Stomach (tissue), 9 donors: ENCODE data around the gene ZBTB7B. TPM values are rescaled to one million over a fixed set of nuclear protein-coding genes. Genes with fewer than 3 reads are reported as not detected.

ENCODE experiments used
- DNase-seq, 2 donors: peaks; one replicate each; pipeline versions ENCODE4 v3.0.0 to v3.0.0-alpha.2; 2013 to 2019
- H3K27ac ChIP-seq, 5 donors: fragments of 200-600 bp in 4 of 5; sonication (generic) in 4 of 5; one replicate each; pipeline ENCODE4 v1.5.1; 2013 to 2019; ENCODE audit warnings: mild to moderate bottlenecking in 1 of 5, moderate library complexity in 1 of 5
- H3K27me3 ChIP-seq, 3 donors: fragments of 200-600 bp; sonication (generic); one replicate each; pipeline ENCODE4 v1.5.1; 2017 to 2019; ENCODE audit warnings: mixed run types in 1 of 3
- H3K36me3 ChIP-seq, 4 donors: fragments of 200-600 bp; sonication (generic); 1 replicate in 3 of 4; 2 replicates in 1 of 4; pipeline ENCODE4 v1.5.1; 2016 to 2019
- H3K4me1 ChIP-seq, 4 donors: fragments of 200-600 bp; sonication (generic); one replicate each; pipeline ENCODE4 v1.5.1; 2016 to 2019
- H3K4me3 ChIP-seq, 4 donors: fragments of 200-600 bp; sonication (generic) in 3 of 4; one replicate each; pipeline ENCODE4 v1.5.1; 2016 to 2019; ENCODE audit warnings: mild to moderate bottlenecking in 1 of 4
- H3K9me3 ChIP-seq, 4 donors: fragments of 200-600 bp; sonication (generic); one replicate each; pipeline ENCODE4 v1.5.1; 2016 to 2019
- CTCF ChIP-seq, 7 experiments: fragments of 450-650 bp in 4 of 7; fragments of 200-600 bp in 3 of 7; sonication (generic) in 3 of 7; IDR thresholded peaks; one replicate each; pipeline ENCODE4 v1.5.1; 2016 to 2019; ENCODE audit warnings: antibody characterized with exemption in 7 of 7, control low read depth in 2 of 7, mild to moderate bottlenecking in 1 of 7
- EP300 ChIP-seq: sonication (generic); formaldehyde crosslinking; IDR thresholded peaks from one replicate; pipeline ENCODE4 v1.6.1; 2017; ENCODE audit warnings: antibody characterized with exemption
- POLR2A ChIP-seq, 4 donors: fragments of 450-650 bp; IDR thresholded peaks; one replicate each; pipeline ENCODE4 v1.6.1; 2016; ENCODE audit warnings: antibody characterized with exemption in 4 of 4, control low read depth in 2 of 4, mild to moderate bottlenecking in 1 of 4, moderate library complexity in 1 of 4
- POLR2AphosphoS5 ChIP-seq, 3 donors: sonication (generic); formaldehyde crosslinking; IDR thresholded peaks; one replicate each; pipeline ENCODE4 v1.6.1; 2016; ENCODE audit warnings: antibody characterized with exemption in 3 of 3
- WGBS, 5 donors: extraction: QIAGEN DNeasy Blood & Tissue Kit in 3 of 5; methylation state at CpG; one replicate each; pipeline versions ENCODE4 v1.1.5 to v1.1.7; 2013 to 2018; 5-methylcytosine and 5-hydroxymethylcytosine counted together
- intact Hi-C: fragments of 100-400 bp; cut with DNase I; formaldehyde crosslinking; loops from one replicate; pipeline ENCODE4 v1.15.1; 2023; ENCODE audit warnings: low total_unique reads
- polyA plus RNA-seq, 3 donors: library from polyadenylated mRNA; stranded (reverse); fragments of 200-250 nt; gene quantifications; one replicate each; pipeline ENCODE4 v1.2.3, GENCODE V29; 2013
- total RNA-seq, 5 donors: library from RNA; depleted of rRNA; stranded (reverse); fragments of >200 nt; gene quantifications; one replicate each; pipeline versions ENCODE4 v1.1.0 to v1.2.3, GENCODE V29; 2014 to 2016
- donor health status: healthy with polysubstance abuse.
- donor health status: Bipolar disorder and iron deficiency.
- donor health status: healthy.

The ZBTB7B gene
- total and polyA plus RNA-seq, 8 donors, result 29.6 to 134 (median 38.1) TPM

GRCh38 chr1:154958036-154958435, 44.6 kb upstream of the ZBTB7B start:
- no peak overlapping the region for H3K4me3 ChIP-seq
- H3K9me3 ChIP-seq, result no peaks in the 10 kb centered on the region
- TF ChIP-seq EP300 (no peak), POLR2A (IDR thresholded peaks at IDR 0.05) (no peak), CTCF (IDR thresholded peaks at IDR 0.05) (no peak), POLR2AphosphoS5 (IDR thresholded peaks at IDR 0.05) (no peak)
- peaks cover 55 to 88% (median 80%) of the 10 kb centered on the region in 4 donors for H3K4me1 ChIP-seq
- H3K27me3 ChIP-seq, result no peaks in the 10 kb centered on the region
- H3K36me3 ChIP-seq, result peaks cover 12 to 25% (median 23%) of the 10 kb centered on the region in 4 donors
- intact Hi-C loops, result no loop called here
- peak overlapping the region in 2 of 5 donors; percentile 85 for H3K27ac ChIP-seq
- 70 to 82% (median 80%) methylated on average over 2 of the region's 2 CpGs for WGBS, 5 donors
- DNase-seq, result no peak

- TF ChIP-seq EP300 (no peak), POLR2AphosphoS5 (IDR thresholded peaks at IDR 0.05) (no peak), POLR2A (IDR thresholded peaks at IDR 0.05) (no peak), CTCF (IDR thresholded peaks at IDR 0.05) (no peak)
- intact Hi-C loops, result no loop called here
- DNase-seq, result no peak
- Histone ChIP-seq H3K9me3 (no peaks in the 10 kb centered on the region), H3K4me3 (no peak overlapping the region), H3K27ac (peak overlapping the region in 2 of 5 donors; percentile 30 to 37), H3K36me3 (peaks cover 16 to 33% (median 32%) of the 10 kb centered on the region in 4 donors), H3K27me3 (no peaks in the 10 kb centered on the region), H3K4me1 (peaks cover 51 to 88% (median 75%) of the 10 kb centered on the region in 4 donors)
- 84 to 94% (median 92%) methylated on average over 8 to 16 of the region's 16 CpGs for WGBS, 5 donors
These were observed 43.7 kb upstream of the ZBTB7B start for GRCh38 chr1:154958681-154959425.

GRCh38 chr1:154959426-154959780, 43.2 kb upstream of the ZBTB7B start:
- H3K4me1 ChIP-seq, result peaks cover 46 to 88% (median 73%) of the 10 kb centered on the region in 4 donors
- WGBS, 5 donors, result 89 to 96% (median 94%) methylated on average over 6 to 7 of the region's 7 CpGs
- no peak overlapping the region for H3K4me3 ChIP-seq
- no peaks in the 10 kb centered on the region for H3K27me3 ChIP-seq
- H3K27ac ChIP-seq, result peak overlapping the region in 2 of 5 donors; percentile 30 to 37
- DNase-seq, result no peak
- no peak for TF ChIP-seq EP300
- no peak for TF ChIP-seq POLR2AphosphoS5 (IDR thresholded peaks at IDR 0.05)
- no peak for TF ChIP-seq POLR2A (IDR thresholded peaks at IDR 0.05)
- no peak for TF ChIP-seq CTCF (IDR thresholded peaks at IDR 0.05)
- H3K36me3 ChIP-seq, result peaks cover 19 to 38% (median 37%) of the 10 kb centered on the region in 4 donors
- intact Hi-C loops, result no loop called here
- no peaks in the 10 kb centered on the region for H3K9me3 ChIP-seq

- Histone ChIP-seq H3K36me3 (peaks cover 25 to 50% (median 49%) of the 10 kb centered on the region in 4 donors), H3K9me3 (no peaks in the 10 kb centered on the region), H3K4me3 (peak overlapping the region; percentile 84 to 95 (median 89)), H3K27ac (peak overlapping the region in 4 of 5 donors; percentile 98 to 99 (median 98)), H3K27me3 (no peaks in the 10 kb centered on the region), H3K4me1 (peaks cover 34 to 84% (median 70%) of the 10 kb centered on the region in 4 donors)
- no peak for DNase-seq
- intact Hi-C loops, result loop anchor here (10.0 kb wide), 1 partner anchor 54 kb away; no protein-coding TSS in a partner anchor
- WGBS, 5 donors, result 22 to 31% (median 27%) methylated on average over 10 of the region's 10 CpGs
- TF ChIP-seq CTCF (IDR thresholded peaks at IDR 0.05), result no peak
- TF ChIP-seq POLR2A (IDR thresholded peaks at IDR 0.05), result no peak
- no peak for TF ChIP-seq POLR2AphosphoS5 (IDR thresholded peaks at IDR 0.05)
- TF ChIP-seq EP300, result no peak
These were observed 42.0 kb upstream of the ZBTB7B start for GRCh38 chr1:154960446-154961136.
